Fibroblast of pulmonary artery (primary cell): ENCODE results near the gene COX20.
A peak's percentile ranks its signal among the peaks of the same experiment; 100 is the strongest.
"Not testable (repeated sequence)": the region's sequence is repeated elsewhere in the genome, so short reads cannot be mapped to it uniquely, and the experiment has no call there.

Source experiments
- DNase-seq: peaks from one replicate; pipeline ENCODE4 v3.0.0-alpha.2; 2010; ENCODE audit warnings: low read depth
- H3K4me3 ChIP-seq: replicated peaks from 2 replicates; pipeline ENCODE4 v1.5.1; 2011; ENCODE audit warnings: low read depth, mild to moderate bottlenecking, control low read depth, low read length, moderate library complexity
- TF ChIP-seq, protein P1 (sequence below): IDR thresholded peaks from 2 replicates; pipeline ENCODE4 v1.5.1; 2011; ENCODE audit warnings: mild to moderate bottlenecking, control low read depth, low read length, inconsistent platforms; ENCODE audit errors: missing control alignments

Gene COX20

DNA sequence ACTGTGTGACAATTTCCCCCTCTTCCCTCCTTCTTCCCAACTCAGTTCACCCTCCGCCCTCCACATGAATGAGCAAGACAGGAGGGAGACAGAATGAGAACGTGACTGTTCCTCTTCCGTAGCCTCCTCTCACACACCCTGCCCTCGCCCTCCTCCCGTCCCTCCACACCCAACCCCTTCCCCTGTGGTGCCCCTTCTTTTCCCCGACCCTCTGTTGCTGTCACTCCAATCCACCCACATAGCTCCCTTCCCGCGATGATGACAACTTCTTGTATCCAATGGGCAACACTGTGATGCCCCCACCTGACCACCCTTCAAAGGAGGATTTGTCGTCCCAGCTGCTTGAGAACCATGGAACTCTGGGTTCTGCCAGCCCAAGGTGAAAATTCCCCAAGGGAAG lies 41.4 kb upstream of the COX20 start:
- TF ChIP-seq, protein P1, sequence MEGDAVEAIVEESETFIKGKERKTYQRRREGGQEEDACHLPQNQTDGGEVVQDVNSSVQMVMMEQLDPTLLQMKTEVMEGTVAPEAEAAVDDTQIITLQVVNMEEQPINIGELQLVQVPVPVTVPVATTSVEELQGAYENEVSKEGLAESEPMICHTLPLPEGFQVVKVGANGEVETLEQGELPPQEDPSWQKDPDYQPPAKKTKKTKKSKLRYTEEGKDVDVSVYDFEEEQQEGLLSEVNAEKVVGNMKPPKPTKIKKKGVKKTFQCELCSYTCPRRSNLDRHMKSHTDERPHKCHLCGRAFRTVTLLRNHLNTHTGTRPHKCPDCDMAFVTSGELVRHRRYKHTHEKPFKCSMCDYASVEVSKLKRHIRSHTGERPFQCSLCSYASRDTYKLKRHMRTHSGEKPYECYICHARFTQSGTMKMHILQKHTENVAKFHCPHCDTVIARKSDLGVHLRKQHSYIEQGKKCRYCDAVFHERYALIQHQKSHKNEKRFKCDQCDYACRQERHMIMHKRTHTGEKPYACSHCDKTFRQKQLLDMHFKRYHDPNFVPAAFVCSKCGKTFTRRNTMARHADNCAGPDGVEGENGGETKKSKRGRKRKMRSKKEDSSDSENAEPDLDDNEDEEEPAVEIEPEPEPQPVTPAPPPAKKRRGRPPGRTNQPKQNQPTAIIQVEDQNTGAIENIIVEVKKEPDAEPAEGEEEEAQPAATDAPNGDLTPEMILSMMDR, result no peak
- H3K4me3 ChIP-seq, result no peak overlapping the region
- DNase-seq, result no peak

DNA sequence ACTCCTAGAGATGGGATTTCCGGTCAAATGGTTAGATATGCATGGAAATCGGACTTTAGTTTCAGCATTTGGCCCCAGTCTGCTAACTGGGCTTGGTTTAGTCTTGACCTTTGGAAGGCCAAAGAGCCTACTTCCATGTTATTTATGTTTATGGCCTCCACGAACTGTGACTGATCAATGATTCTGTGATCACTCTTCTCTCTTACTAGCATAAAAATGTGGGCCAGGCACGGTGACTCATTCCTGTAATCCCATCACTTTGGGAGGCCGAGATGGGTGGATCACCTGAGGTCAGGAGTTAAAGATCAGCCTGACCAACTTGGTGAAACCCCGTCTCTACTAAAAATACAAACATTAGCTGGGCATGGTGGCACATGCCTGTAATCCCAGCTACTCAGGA lies 40.9 kb upstream of the COX20 start:
- not testable (repeated sequence) for H3K4me3 ChIP-seq, DNase-seq

DNA sequence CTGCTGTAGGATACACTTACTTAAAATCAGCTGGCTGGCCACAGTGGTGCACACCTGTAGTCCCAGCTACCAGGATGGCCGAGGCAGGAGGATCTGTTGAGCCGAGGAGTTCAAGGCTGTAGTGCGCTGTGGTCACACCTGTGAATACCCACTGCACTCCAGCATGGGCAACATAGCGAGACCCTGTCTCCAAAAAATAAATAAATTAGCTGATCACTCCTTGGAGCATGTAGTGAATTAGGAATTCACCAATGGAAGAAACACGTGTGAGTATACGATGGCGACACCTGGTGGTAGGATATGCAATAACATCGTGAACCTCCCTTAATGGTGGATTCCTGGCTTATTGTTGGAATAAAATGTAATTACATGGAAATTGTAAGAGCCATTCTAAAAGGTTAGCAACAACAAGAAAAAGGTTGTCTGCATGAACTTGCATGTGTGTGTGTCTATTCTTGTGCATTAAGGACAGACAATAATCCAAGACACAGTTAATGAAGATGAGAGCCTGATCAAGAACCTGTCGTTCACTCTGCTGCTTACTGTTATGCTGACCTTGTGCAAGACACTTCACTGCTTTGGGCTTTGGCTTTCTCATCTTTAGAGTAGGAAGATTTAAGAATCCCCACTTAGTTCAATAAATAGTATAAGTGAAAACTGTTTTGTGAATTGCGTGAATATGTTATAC lies 38.6 kb upstream of the COX20 start:
- TF ChIP-seq, protein P1, result peak; percentile 81
- no peak overlapping the region for H3K4me3 ChIP-seq
- peak; percentile 84 for DNase-seq

DNA sequence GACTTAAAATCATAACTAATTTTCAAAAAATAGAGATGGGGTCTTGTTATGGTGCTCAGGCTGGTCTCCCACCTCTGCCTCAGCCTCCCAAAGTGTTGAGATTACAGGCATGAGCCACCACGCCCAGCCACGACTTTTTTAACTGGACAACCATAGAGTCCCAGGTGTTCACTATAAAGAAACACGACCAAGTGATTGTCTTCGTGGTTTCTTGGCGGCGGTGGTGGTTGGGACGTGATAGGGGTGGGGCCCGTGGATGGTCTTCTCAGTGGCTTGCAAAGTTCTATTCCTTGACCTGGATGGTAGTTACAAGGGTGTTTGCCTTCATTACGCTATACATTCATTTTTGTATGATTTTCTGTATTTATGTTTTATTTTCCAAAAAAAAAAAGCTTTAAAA lies 34.6 kb upstream of the COX20 start:
- DNase-seq, result no peak
- no peak overlapping the region for H3K4me3 ChIP-seq
- TF ChIP-seq, protein P1, result no peak

DNA sequence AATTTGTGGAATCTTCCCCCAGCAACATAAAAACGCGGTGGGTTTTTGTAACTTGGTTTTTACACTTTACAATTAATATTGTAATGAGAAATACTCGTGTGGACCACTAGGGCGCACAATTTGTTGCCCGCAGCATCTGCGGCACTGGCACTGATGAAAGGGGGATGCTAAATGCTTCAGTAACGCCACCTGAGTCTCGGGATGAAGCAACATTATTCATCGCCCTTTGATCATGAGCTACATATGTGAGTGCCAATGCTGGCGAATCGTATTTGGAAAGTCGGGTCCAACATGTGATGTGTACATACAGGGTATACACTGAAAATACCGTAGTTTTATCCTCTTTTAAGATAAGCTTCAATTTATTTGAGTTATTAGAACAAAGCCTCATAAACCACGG lies 34.2 kb upstream of the COX20 start:
- DNase-seq, result peak; percentile 52
- TF ChIP-seq, protein P1, result peak; percentile 67
- H3K4me3 ChIP-seq, result no peak overlapping the region

DNA sequence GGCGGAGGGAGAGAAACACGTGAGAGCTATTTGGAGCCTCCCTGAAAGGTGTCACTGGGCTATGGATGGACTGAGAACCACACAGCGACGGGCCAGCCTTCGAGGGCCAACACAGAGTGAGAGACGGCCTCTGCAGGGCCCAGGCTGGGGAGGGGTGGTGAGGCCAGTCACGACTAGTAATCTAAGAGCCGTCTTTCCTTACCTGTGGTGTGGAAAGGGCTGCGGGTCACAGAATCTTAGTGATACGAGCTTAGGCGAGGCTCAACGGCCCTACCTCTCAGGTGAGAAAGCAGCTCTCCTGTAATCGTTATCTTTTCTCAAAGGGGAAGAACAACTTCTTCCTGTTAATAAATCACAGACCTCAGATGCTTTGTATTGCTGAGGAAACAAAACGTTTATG lies 33.4 kb upstream of the COX20 start:
- DNase-seq, result no peak
- no peak overlapping the region for H3K4me3 ChIP-seq
- TF ChIP-seq, protein P1, result no peak

DNA sequence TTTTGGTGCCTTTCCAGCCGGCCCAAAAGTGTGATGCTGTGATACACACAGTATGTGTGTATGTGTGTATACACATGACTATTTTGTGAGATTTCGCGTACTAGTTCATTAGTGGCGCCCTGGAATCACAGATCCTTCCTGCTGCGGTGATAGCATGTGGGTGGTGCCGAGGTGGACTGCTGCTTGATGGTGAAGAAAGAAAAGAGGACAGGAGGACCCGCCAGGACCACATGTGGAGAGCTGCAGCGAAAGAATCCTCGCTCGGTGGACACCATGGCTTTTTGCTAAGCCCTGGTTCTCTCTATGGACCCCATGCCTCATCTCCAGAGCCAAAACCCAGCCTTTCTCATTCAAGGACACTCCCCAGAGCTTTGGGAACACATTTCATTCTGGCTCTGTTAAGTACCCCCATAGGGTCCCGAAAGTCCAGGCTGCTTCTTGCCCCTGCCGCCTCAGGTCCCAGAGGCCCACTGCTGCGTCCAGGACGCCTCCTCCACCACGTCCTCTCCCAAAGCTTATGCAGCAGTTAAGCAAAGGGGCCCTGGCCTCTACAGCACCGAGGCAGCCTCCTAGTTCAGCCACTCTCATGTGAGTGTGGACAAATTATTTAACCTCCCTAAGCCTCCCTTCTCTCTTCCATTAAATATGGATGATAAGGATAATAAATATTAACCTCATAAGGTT lies 32.8 kb upstream of the COX20 start:
- TF ChIP-seq, protein P1, result no peak
- DNase-seq, result no peak
- no peak overlapping the region for H3K4me3 ChIP-seq
